Mucosa of gallbladder (tissue), 1 donor: ENCODE data around the gene LIMS1. TPM values are rescaled to one million over a fixed set of nuclear protein-coding genes. Genes with fewer than 3 reads are reported as not detected.

ENCODE experiments used
- DNase-seq: peaks from one replicate; pipeline ENCODE4 v3.0.0-alpha.2; 2020; ENCODE audit warnings: low spot score
- total RNA-seq: library from RNA; stranded (reverse); gene quantifications from one replicate; pipeline ENCODE4 v1.2.1, GENCODE V29; 2021
- donor health status: DM: no; HTN: no; CAD: no.

The LIMS1 gene
- total RNA-seq, 1 donor from 2014 or later: 64.1 TPM

GRCh38 chr2:108615480-108616090 lies 81.3 kb downstream of the LIMS1 start:
- DNase-seq: no peak

DNA sequence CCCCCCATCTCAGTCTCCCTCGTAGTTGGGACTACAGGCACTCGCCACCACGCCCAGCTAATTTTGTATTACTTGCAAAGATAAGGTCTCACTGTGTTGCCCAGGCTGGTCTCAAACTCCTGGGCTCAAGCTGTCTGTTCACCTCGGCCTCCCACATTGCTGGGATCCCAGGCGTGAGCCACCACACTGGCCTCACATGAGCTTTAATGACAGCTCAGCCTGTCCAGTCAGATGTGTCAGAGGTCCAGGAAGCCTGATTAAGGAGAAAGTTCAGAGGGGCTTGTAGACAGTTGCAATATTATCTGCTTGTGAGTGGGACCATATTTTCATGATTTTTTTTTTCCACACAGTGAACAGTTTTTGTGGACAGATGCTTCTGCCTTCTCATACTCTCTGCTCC lies 82.0 kb downstream of the LIMS1 start:
- DNase-seq: no peak

DNA sequence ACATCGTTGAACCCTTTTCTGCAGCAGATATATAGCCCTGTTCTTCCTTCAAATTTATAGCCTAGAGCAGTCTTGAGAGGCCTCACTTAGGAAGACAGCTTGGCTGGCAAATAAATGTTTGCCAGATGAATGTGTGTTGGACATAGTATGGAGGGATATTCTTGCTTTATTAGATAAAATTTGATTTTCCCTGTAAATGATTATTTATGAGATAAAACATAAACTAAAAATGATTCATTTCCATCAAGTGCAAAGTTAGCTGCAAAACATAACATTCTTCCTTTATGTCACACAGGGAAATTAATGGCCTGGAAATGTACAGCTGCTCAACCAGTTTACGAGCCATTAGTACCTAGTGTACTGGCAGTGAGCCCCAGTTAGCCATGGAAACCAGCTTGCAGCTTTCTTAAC lies 82.5 kb downstream of the LIMS1 start:
- no peak for DNase-seq

GRCh38 chr2:108617617-108618016 lies 83.3 kb downstream of the LIMS1 start:
- no peak for DNase-seq

GRCh38 chr2:108619925-108620620 lies 85.8 kb downstream of the LIMS1 start:
- no peak for DNase-seq

GRCh38 chr2:108620656-108621055 lies 86.4 kb downstream of the LIMS1 start:
- no peak for DNase-seq

- peak; percentile 46 for DNase-seq
Observed at GRCh38 chr2:108621087-108621559, 86.9 kb downstream of the LIMS1 start.

- no peak for DNase-seq
Observed at GRCh38 chr2:108621687-108622681, 87.7 kb downstream of the LIMS1 start.

DNA sequence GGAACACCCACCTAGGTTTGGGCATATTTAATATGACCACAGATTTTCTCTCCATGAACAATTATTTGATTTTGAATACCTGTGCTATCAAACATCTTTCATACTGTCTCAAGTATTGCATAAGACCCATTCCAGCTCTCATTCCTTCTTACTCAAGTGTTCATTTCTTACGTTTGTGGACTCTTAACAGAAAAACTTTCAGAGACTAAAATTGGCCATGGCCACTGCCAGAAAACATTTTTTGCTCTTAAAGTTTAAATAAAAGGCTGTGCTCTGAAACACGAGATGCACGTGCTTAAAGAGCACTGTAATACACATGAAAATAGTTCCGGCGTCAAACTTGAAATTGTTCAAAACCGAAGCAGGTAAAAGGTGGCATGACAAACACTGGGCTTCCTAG lies 89.3 kb downstream of the LIMS1 start:
- no peak for DNase-seq

GRCh38 chr2:108625186-108625827 lies 91.0 kb downstream of the LIMS1 start:
- no peak for DNase-seq

DNA sequence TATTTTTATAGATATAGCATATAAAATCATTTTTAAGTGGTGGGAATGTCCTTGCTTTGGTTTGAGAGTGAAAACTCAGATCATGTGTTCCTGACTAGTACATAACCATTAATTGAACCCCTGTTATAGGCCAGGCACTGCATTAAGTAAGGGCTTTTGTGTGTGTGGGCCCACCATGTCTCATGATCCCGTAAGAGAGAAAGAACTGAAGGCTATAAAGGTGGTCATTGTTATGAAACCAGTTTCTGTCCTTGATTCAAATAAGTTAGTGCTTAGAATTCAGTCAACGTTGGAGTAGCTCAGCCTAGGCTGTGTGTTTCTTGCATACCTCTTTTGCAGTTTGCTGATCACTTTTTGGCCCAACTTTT lies 91.5 kb downstream of the LIMS1 start:
- no peak for DNase-seq

DNA sequence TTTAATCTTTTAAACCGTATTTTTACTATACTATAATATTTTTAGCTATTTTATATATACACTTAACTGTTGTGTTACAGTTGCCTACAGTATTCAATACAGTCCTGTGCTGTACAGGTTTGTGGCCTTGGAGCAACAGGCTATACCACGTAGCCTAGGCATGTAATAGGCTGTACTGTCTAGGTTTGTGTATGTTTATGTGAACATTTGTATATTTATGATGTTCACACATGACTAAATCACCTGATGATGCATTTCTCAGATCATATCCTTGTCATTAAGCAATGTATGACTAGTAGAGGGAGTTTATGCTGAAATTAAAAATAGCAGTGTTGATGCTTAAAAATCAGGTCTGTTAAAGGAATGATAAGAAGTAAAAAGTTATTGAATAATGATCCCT lies 92.7 kb downstream of the LIMS1 start:
- no peak for DNase-seq

- DNase-seq: no peak
Observed at GRCh38 chr2:108627911-108628567, 93.8 kb downstream of the LIMS1 start.

GRCh38 chr2:108628936-108629335 lies 94.7 kb downstream of the LIMS1 start:
- DNase-seq: no peak

- no peak for DNase-seq
Observed at GRCh38 chr2:108629417-108629816, 95.1 kb downstream of the LIMS1 start.

GRCh38 chr2:108630567-108631405 lies 96.5 kb downstream of the LIMS1 start:
- DNase-seq: no peak

DNA sequence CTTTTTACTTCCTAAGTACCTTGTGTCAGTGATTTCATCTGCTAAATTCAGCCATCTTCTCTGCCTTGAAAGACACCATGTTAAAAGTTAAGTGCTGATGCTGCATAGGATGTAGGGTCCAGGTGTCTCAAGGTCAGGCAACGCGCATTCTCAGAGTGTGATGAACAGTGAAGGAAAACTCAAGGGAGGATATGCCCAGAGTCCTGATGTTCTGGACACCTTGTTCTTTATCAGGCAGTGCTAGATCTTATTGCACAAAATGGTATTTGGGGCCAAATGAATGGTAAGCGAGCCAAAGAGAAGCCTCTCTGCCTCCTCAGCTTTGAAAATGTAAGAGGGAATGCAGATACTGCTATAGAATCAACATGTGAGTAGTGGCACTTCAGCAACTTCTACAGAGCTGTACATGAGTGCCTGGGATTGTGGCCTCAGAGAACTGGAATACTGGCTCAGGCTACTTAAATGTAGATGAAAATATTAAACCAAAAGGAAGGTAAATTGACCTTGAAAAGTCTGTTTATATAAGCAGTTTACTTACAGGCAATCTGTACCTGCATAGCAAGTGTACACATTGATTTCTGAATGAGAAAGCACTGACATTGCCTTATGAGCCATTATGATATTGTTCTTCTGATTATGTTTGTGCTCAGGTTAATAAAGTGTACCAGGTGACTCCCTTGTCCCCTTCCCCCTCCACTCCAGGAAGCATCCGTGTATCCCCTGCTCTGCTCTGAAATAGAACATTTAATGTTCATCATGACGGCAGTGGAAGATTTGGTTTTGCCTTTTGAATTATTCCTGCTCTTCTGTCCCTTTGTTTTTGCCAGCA lies 98.3 kb downstream of the LIMS1 start:
- no peak for DNase-seq

DNA sequence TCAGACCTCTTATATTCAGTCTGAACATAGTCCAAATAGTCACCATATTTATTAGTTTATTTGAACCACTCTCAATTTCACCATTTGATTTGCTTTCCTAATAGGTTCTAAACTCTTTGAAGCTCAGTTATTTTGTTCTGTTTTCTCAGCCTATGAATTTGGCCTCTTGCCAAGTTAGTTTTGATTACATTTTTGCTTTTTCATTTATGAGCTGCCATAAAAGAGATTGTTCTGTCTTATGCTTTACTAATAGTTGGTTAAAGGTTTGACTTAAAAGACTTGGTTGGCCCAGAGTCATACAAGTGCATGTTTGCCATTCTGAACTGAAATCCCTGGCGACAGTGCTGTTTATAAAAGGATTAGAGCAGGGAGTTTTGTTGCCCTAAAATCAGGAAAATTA lies 99.1 kb downstream of the LIMS1 start:
- no peak for DNase-seq

DNA sequence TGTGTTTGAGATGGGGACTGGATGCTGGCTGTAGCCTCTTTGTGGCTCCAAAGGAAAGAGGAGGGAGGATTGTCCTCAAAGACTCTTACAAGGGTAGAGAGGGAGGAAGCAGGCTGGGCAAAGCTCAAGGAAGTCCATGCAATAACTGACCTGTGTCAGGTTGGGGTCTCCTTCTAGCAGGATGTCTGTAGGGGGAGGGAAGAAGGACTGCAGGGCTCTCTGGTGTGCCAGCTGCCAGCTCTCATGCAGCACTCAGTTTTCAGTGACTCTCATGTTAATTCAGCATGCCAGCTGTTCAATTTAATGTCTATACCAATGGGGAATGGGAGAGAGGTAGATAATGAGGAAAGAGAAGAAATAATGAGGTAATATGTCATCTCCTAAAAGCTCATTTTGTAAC lies 99.7 kb downstream of the LIMS1 start:
- no peak for DNase-seq
